Chondrocyte (in vitro differentiated cells): ENCODE measurements around the gene NDUFAF4. TPM values are rescaled to one million over a fixed set of nuclear protein-coding genes. Genes with fewer than 3 reads are reported as not detected.

ENCODE experiments used
- DNase-seq: peaks from one replicate; pipeline ENCODE4 v3.0.0; 2021; ENCODE audit warnings: mixed read lengths, low spot score
- H3K27ac Mint-ChIP-seq: one replicate; pipeline ENCODE4 v1.8.0; 2021; ENCODE audit warnings: mild to moderate bottlenecking, moderate library complexity, mixed read lengths; ENCODE audit not compliant: unreplicated experiment
- H3K27me3 Mint-ChIP-seq: 2 replicates; pipeline ENCODE4 v1.8.0; 2021; ENCODE audit warnings: low read depth, mixed read lengths
- H3K36me3 Mint-ChIP-seq: 2 replicates; pipeline ENCODE4 v1.8.0; 2021; ENCODE audit warnings: low read depth, mixed read lengths
- H3K4me1 Mint-ChIP-seq: 2 replicates; pipeline ENCODE4 v1.8.0; 2021; ENCODE audit warnings: low read depth, mild to moderate bottlenecking, mixed read lengths
- H3K4me3 Mint-ChIP-seq: one replicate; pipeline ENCODE4 v1.8.0; 2021; ENCODE audit warnings: mild to moderate bottlenecking, moderate library complexity, mixed read lengths; ENCODE audit not compliant: unreplicated experiment
- H3K9me3 Mint-ChIP-seq: 2 replicates; pipeline ENCODE4 v1.8.0; 2021; ENCODE audit warnings: low read depth, mixed read lengths
- total RNA-seq: library from RNA; stranded (reverse); gene quantifications from 3 replicates; pipeline ENCODE4 v1.2.1, GENCODE V29; 2021
- TF ChIP-seq, protein P1 (sequence below): fragments of 200-600 bp; sonication (generic); IDR thresholded peaks from 2 replicates; pipeline ENCODE4 v1.5.0; 2021; ENCODE audit warnings: antibody characterized with exemption, mild to moderate bottlenecking, moderate library complexity

NDUFAF4 gene
- total RNA-seq, 1 donor from 2014 or later: 25.0 TPM

GRCh38 chr6:96913621-96914020 is 15.9 kb upstream of the NDUFAF4 start:
- H3K36me3 Mint-ChIP-seq: no peaks in the 10 kb centered on the region
- H3K27ac Mint-ChIP-seq: no peak overlapping the region
- H3K4me3 Mint-ChIP-seq: no peak overlapping the region
- no peak for DNase-seq
- H3K9me3 Mint-ChIP-seq: no peaks in the 10 kb centered on the region
- peaks cover 63% of the 10 kb centered on the region for H3K27me3 Mint-ChIP-seq
- TF ChIP-seq, protein P1, sequence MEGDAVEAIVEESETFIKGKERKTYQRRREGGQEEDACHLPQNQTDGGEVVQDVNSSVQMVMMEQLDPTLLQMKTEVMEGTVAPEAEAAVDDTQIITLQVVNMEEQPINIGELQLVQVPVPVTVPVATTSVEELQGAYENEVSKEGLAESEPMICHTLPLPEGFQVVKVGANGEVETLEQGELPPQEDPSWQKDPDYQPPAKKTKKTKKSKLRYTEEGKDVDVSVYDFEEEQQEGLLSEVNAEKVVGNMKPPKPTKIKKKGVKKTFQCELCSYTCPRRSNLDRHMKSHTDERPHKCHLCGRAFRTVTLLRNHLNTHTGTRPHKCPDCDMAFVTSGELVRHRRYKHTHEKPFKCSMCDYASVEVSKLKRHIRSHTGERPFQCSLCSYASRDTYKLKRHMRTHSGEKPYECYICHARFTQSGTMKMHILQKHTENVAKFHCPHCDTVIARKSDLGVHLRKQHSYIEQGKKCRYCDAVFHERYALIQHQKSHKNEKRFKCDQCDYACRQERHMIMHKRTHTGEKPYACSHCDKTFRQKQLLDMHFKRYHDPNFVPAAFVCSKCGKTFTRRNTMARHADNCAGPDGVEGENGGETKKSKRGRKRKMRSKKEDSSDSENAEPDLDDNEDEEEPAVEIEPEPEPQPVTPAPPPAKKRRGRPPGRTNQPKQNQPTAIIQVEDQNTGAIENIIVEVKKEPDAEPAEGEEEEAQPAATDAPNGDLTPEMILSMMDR: no peak
- no peaks in the 10 kb centered on the region for H3K4me1 Mint-ChIP-seq

- Mint-ChIP-seq H3K27me3 (peaks cover 56% of the 10 kb centered on the region), H3K9me3 (no peaks in the 10 kb centered on the region), H3K36me3 (no peaks in the 10 kb centered on the region), H3K4me1 (no peaks in the 10 kb centered on the region), H3K4me3 (no peak overlapping the region), H3K27ac (no peak overlapping the region)
- no peak for DNase-seq
- TF ChIP-seq, protein P1: no peak
Observed at GRCh38 chr6:96911751-96912150, 14.1 kb upstream of the NDUFAF4 start.

DNA sequence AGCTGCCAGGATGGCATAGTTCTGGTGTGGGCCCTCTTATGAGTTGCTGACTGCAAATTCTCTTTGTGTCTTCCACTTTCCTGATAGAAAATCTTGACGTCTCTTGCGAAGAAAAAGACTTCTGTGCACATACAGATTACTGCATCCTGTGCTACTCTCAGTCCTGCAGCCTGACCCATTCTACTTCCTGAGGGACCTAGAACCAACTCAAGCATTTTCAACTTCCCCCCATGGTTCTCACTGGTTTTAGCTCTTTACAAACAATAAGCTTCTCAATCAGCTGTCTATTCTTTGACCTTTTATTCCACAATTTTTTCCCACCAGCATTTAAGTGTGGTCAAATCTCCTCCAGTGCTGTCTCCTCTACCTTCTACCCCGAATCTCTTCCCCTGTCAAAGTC is 13.5 kb upstream of the NDUFAF4 start:
- DNase-seq: no peak
- TF ChIP-seq, protein P1: no peak
- Mint-ChIP-seq H3K27ac (no peak overlapping the region), H3K9me3 (no peaks in the 10 kb centered on the region), H3K27me3 (peaks cover 55% of the 10 kb centered on the region), H3K36me3 (no peaks in the 10 kb centered on the region), H3K4me3 (no peak overlapping the region), H3K4me1 (no peaks in the 10 kb centered on the region)

GRCh38 chr6:96909811-96910210 is 12.1 kb upstream of the NDUFAF4 start:
- TF ChIP-seq, protein P1: no peak
- Mint-ChIP-seq H3K4me3 (no peak overlapping the region), H3K9me3 (no peaks in the 10 kb centered on the region), H3K27ac (no peak overlapping the region), H3K36me3 (no peaks in the 10 kb centered on the region), H3K27me3 (peaks cover 55% of the 10 kb centered on the region), H3K4me1 (no peaks in the 10 kb centered on the region)
- DNase-seq: no peak

DNA sequence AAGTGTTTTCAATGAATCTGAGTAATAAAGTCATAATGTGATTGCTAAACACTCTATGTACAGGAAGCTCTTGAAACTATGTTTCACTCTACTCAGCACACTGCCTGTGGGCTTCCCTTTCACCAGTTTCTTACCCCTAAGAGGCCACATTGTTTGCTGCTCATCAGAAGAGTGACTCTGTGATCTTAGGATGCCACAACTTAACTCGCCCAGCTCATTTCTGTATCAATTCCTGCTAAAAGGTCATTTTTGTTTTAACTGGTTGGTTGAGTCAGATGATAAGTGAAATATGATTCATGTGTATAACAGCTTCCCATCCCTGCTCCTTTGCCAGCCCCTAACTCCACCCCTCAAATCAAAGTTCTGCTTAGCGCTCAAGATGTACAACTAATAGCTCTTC is 9.8 kb upstream of the NDUFAF4 start:
- Mint-ChIP-seq H3K4me1 (no peaks in the 10 kb centered on the region), H3K27ac (no peak overlapping the region), H3K36me3 (no peaks in the 10 kb centered on the region), H3K9me3 (no peaks in the 10 kb centered on the region), H3K4me3 (no peak overlapping the region), H3K27me3 (peaks cover 50% of the 10 kb centered on the region)
- DNase-seq: no peak
- TF ChIP-seq, protein P1: no peak
